GM18873 (cell line): ENCODE results near the gene JAGN1.
"Not testable (repeated sequence)": the region's sequence is repeated elsewhere in the genome, so short reads cannot be mapped to it uniquely, and the experiment has no call there.

Experiments used
- ATAC-seq: cut with Tn5 transposase; IDR thresholded peaks from one replicate; pipeline ENCODE4 v1.9.1; 2021; ENCODE audit warnings: mild to moderate bottlenecking, moderate library complexity, moderate number of reproducible peaks; ENCODE audit not compliant: unreplicated experiment, low FRiP score

The JAGN1 gene

GRCh38 chr3:9896755-9897407 is 6.5 kb downstream of the JAGN1 start:
- ATAC-seq: not testable (repeated sequence)

- ATAC-seq: no peak
These were observed 7.3 kb downstream of the JAGN1 start for GRCh38 chr3:9897408-9898372.

GRCh38 chr3:9898467-9899241 is 8.2 kb downstream of the JAGN1 start:
- no peak for ATAC-seq

GRCh38 chr3:9899289-9899791 is 8.9 kb downstream of the JAGN1 start:
- ATAC-seq: no peak

GRCh38 chr3:9900965-9901415 is 10.6 kb downstream of the JAGN1 start:
- ATAC-seq: not testable (repeated sequence)

GRCh38 chr3:9901967-9902366 is 11.6 kb downstream of the JAGN1 start:
- ATAC-seq: no peak

- no peak for ATAC-seq
These were observed 12.2 kb downstream of the JAGN1 start, which contains the start of gene IL17RE for GRCh38 chr3:9902372-9903237. Gene IL17RE (plus strand): TSS chr3:9902848. CDS start chr3:9902933, 85 bp downstream.

GRCh38 chr3:9903238-9903624 is 12.8 kb downstream of the JAGN1 start:
- ATAC-seq: no peak

- no peak for ATAC-seq
These were observed 13.5 kb downstream of the JAGN1 start for GRCh38 chr3:9903904-9904303.

- ATAC-seq: no peak
These were observed 16.1 kb downstream of the JAGN1 start for GRCh38 chr3:9906480-9906879.

GRCh38 chr3:9908286-9908685 is 17.9 kb downstream of the JAGN1 start:
- no peak for ATAC-seq

- ATAC-seq: no peak
These were observed 19.0 kb downstream of the JAGN1 start for GRCh38 chr3:9909221-9910013.

GRCh38 chr3:9911863-9912262 is 21.5 kb downstream of the JAGN1 start:
- ATAC-seq: no peak

GRCh38 chr3:9912294-9912935 is 22.0 kb downstream of the JAGN1 start:
- no peak for ATAC-seq

- ATAC-seq: no peak
These were observed 23.2 kb downstream of the JAGN1 start for GRCh38 chr3:9913601-9914000.

- ATAC-seq: no peak
These were observed 23.6 kb downstream of the JAGN1 start for GRCh38 chr3:9914011-9914410.

- no peak for ATAC-seq
These were observed 24.3 kb downstream of the JAGN1 start for GRCh38 chr3:9914559-9915253.
